ENCODE data around the gene CLEC4D.

DNA sequence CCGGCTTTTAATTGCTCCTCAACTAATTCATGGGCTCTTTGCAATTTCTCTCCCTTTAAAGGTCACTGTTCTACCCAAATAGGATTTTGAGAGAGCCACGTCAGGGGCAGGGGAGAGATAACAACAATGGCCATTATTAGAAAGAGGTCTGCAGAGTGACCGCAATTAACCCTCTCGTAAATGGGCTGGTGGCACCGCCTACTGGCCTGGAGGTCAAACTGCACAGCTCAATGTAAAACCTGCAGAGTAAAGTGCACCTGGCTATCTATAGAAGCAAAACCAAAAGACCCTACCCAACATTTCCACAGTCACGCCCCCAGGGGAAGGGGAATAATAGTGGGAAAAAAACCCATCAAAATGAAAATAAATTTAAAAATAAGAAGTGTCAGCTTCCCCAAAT, 49.0 kb downstream of the CLEC4D start:
- no peak for TF ChIP-seq GATA3 (IDR thresholded peaks at IDR 0.05; ENCODE audit: low read depth, low read length)
- no peak for TF ChIP-seq GATA2 (IDR thresholded peaks at IDR 0.05; ENCODE audit: low read depth, low read length)
